ENCODE data around the gene VAMP8.
"Not testable (repeated sequence)": the region's sequence is repeated elsewhere in the genome, so short reads cannot be mapped to it uniquely, and the experiment has no call there.

VAMP8 gene

DNA sequence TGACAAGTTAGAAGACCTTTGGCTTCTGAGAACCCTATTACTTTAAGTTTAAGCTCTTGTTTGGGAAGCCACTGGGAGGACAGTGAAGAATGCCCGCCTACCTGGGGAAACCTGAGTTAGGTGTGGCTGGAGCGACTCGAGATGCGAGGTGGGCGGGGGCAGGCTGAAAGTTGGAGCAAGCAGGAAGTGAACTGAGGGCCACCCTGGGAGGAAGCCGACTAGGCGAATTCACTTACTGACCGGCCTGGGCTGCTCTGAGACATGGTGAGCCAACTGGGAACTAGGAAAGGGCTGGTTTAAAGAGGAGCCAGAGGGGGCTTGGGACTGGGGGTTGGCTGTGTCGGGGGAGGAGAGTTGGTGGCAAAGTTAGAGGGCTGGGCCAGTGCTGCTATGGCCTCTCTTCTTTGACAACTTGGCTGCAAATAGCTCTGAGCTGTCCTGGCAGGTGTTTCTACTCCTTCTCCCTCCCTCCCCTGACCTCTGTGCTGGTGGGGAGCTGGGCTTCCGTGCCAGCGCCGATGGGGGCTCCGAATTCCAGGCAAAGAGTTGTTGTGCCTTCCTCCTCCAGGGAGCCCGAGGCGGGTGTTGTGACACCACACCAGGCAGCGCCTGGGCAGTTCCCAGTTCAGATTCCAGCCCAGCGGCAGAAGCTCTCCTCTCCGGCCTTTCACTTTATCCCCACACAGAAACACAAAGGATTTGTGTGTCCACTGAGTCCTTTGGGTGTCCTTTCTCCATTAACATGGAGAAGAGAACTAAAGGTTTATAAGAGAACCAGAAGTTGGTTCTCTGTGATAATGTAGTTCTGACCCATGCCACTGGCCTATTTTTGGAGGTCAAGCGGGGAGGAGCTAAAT lies at the start of gene VAMP8:
TSS of gene VAMP8 (plus strand) at position 201 of the 857 bp plus-strand sequence. CDS start at position 262, 61 bp downstream.
- DNase-seq (ENCODE audit: low read depth, low spot score) = no peak

GRCh38 chr2:85527787-85528186 lies 49.6 kb upstream of the VAMP8 start:
- no peak for DNase-seq (ENCODE audit: low read depth, low spot score)

- DNase-seq (ENCODE audit: low read depth, low spot score) = no peak
Observed at GRCh38 chr2:85528355-85528754, 49.0 kb upstream of the VAMP8 start.

DNA sequence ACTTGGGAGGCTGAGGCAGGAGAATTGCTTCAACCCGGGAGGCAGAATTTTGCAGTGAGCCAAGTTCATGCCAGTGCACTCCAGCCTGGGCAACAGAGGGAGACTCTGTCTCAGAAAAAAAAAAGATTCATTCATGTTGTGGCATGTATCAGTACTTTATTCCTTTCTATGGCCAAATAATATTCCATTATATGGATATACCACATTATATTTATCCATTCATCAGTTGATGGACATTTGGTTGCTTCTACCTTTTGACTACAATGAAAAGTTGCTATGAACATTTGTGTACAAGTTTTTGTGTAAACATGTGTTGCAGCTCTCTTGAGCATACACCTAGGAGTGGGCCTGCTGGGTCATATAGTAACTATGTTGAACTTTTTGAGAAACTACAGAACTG lies 47.6 kb upstream of the VAMP8 start:
- no peak for DNase-seq (ENCODE audit: low read depth, low spot score)

GRCh38 chr2:85531589-85531988 lies 45.8 kb upstream of the VAMP8 start:
- no peak for DNase-seq (ENCODE audit: low read depth, low spot score)

DNA sequence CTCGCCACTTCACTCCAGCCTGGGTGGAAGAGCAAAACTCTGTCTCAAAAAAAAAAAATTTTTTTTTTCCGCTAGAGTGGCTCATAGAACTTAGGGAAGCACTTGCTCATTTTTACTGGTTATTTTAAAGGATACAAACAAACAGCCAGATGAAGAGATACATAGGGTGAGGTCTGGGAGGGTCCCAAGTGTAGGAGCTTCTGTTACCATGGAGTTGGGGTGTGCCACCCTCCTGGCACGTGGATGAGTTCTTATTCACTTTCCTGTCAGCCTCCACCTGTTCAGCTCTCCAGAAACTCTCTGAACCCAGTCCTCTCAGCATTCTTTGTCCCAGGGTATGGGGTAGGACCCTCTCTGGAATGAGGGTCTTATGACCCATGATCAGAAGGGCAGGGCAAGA lies 43.3 kb upstream of the VAMP8 start:
- no peak for DNase-seq (ENCODE audit: low read depth, low spot score)

GRCh38 chr2:85534881-85535280 lies 42.5 kb upstream of the VAMP8 start:
- DNase-seq (ENCODE audit: low read depth, low spot score) = no peak

GRCh38 chr2:85536479-85536878 lies 40.9 kb upstream of the VAMP8 start:
- peak; percentile 80 for DNase-seq (ENCODE audit: low read depth, low spot score)

DNA sequence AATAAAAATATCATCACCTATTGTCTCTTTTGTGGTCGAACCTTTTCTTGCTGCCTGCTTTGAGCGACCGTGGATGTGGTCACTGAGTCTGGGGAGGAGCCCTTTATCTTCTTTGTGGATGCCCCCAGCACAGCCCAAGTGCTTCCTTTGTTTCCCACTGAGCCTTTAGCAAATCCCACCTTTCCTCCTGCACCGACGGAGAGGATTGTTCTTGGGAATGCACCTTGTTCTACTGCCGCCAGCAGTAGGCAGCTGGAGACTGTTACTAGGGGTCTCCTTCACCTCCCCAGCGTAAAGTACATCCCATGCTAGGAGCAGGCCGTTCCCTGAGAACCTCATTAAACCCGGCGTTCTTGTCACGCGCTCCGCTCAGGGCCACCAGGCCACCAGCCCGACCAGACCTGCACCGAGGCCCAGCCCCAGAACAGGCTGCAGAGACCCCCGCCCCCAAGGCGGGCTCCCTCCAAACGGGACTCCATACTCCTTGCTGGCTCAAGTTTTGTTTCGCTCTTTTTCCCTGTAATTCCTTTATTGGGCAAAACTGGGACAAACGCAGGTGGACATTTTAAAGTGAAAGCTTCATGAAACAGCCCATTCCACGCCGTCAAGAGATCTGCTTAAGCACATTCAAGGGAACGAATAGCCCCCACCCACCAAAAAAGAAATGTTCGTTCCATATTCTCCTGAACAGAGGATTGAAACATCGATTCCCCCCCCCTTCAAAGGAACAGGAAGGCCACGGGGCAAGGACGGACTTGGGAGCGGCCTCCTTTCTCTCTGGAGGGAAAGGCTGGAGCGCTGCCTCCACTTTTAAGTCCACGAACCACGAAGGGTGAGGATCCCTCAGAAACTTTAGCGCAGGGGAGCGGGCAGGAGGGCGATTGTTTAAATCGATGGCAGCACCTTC lies 39.5 kb upstream of the VAMP8 start:
- DNase-seq (ENCODE audit: low read depth, low spot score) = peak; percentile 61

- DNase-seq (ENCODE audit: low read depth, low spot score) = peak; percentile 98
Observed at GRCh38 chr2:85538507-85539360, 38.7 kb upstream of the VAMP8 start, which contains the start of gene MAT2A. Gene MAT2A (plus strand): TSS chr2:85539168. CDS start chr2:85539288, 120 bp downstream.

- peak; percentile 84 for DNase-seq (ENCODE audit: low read depth, low spot score)
Observed at GRCh38 chr2:85539361-85540132, 37.8 kb upstream of the VAMP8 start.

GRCh38 chr2:85540133-85540648 lies 37.2 kb upstream of the VAMP8 start:
- peak; percentile 41 for DNase-seq (ENCODE audit: low read depth, low spot score)

DNA sequence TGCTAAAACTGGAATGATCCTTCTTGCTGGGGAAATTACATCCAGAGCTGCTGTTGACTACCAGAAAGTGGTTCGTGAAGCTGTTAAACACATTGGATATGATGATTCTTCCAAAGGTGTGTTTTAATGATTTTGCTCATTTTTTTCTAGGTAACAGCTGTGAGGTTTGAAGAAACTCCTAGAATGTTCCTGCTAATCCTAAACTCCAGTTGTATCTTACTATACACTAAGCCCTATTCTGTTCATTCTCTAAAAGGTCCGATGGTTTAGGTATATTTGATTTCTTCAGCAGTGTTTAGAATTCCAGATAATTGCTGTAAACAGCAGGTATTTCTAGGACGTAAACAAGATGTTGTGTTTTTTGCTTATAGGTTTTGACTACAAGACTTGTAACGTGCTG lies 36.1 kb upstream of the VAMP8 start:
- DNase-seq (ENCODE audit: low read depth, low spot score) = no peak

- no peak for DNase-seq (ENCODE audit: low read depth, low spot score)
Observed at GRCh38 chr2:85541753-85542457, 35.5 kb upstream of the VAMP8 start.

GRCh38 chr2:85542777-85543176 lies 34.6 kb upstream of the VAMP8 start:
- DNase-seq (ENCODE audit: low read depth, low spot score) = no peak

DNA sequence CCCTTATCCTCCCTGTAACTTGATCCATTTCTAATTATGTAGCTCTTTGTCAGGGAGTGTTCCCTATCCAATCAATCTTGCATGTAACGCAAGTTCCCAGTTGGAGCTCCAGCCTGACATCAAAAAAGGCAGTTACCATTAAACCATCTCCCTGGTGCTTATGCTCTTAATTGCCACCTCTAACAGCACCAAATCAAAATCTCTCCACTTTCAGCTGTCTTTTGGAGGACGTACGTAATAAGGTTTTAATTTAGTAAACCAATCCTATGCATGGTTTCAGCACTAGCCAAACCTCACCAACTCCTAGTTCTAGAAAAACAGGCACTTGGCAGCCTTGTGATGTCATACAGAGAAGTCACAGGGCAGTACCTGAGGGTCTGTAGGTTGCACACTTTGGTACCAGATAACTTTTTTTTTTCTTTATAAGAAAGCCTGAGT lies 33.1 kb upstream of the VAMP8 start:
- DNase-seq (ENCODE audit: low read depth, low spot score) = not testable (repeated sequence)

DNA sequence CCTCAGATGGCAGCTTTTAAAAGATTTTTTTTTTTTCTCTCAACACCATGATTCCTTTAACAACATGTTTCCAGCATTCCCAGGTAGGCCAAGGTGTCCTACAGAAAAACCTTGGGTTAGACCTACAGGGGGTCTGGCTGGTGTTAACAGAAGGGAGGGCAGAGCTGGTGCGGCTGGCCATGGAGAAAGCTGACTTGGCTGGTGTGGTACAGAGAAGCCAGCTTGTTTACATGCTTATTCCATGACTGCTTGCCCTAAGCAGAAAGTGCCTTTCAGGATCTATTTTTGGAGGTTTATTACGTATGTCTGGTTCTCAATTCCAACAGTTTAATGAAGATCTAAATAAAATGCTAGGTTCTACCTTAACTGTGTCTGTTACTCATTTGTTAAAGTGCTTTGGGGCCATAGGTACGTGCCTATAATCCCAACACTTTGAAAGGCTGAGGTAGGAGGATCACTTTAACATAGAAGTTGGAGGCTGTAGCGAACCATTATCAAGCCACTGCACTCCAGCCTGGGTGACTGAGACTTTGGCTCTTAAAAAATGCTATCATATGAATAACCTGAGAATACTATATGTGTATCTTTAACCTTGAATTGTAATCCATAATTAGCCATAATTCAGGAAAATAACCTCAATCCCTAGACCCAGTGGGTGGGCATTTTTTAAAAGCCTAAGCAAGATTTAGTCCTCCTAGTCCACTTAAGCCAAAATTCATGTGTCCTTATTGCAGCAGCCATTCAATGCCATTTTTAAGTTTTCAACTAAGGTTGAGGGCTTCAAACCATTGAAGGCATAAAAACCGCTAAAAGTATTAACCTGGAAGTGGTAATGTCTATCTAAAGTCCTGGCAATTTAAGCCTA lies 32.2 kb upstream of the VAMP8 start:
- DNase-seq (ENCODE audit: low read depth, low spot score) = not testable (repeated sequence)

DNA sequence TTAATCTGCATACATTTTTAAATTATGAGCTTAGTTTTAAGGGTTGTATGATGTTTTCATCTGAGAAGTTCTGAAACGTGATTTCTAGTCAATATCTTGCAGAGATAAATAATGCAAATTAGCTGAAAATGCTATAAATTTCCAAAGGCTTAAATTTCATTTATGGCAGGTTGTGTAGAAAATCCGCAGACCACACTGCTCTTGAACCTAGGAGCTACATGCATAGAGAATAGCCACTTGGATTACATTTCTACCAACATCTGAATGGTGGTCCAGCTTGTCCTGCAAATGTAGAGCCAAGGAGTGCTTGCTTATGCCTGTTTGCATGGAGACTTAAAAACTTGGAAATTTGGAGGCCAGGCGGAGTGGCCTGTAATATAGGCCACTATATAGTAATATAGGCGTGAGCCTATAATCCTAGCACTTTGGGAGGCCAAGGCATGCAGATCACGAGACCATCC lies 31.6 kb upstream of the VAMP8 start:
- no peak for DNase-seq (ENCODE audit: low read depth, low spot score)
